Liver (tissue), 9 donors: ENCODE data around the gene EFS. TPM values are rescaled to one million over a fixed set of nuclear protein-coding genes. Genes with fewer than 3 reads are reported as not detected.
A peak's percentile ranks its signal among the peaks of the same experiment; 100 is the strongest.

ENCODE experiments used
- DNase-seq: peaks from one replicate; pipeline ENCODE4 v3.0.0-alpha.2; 2017; ENCODE audit warnings: low spot score
- H3K27ac ChIP-seq, 2 donors: one replicate each; pipeline ENCODE4 v1.7.0; 2013; ENCODE audit warnings: inconsistent platforms in 2 of 2, low read length in 2 of 2, control low read depth in 1 of 2, low read depth in 1 of 2, mild to moderate bottlenecking in 1 of 2
- H3K27me3 ChIP-seq, 4 donors: one replicate each; pipeline versions ENCODE4 v1.6.1 to v1.7.0; 2013; ENCODE audit warnings: low read length in 3 of 4, inconsistent platforms in 1 of 4, mild to moderate bottlenecking in 1 of 4, moderate library complexity in 1 of 4; ENCODE audit not compliant: control insufficient read depth in 4 of 4, insufficient read depth in 4 of 4
- H3K36me3 ChIP-seq, 4 donors: one replicate each; pipeline versions ENCODE4 v1.6.1 to v1.7.0; 2013; ENCODE audit warnings: low read length in 3 of 4, mild to moderate bottlenecking in 3 of 4, low read depth in 1 of 4, moderate library complexity in 1 of 4; ENCODE audit not compliant: control insufficient read depth in 4 of 4, insufficient read depth in 3 of 4
- H3K4me1 ChIP-seq, 4 donors: one replicate each; pipeline versions ENCODE4 v1.6.1 to v1.7.0; 2013; ENCODE audit warnings: low read length in 3 of 4, mild to moderate bottlenecking in 3 of 4, moderate library complexity in 1 of 4; ENCODE audit not compliant: control insufficient read depth in 4 of 4, insufficient read depth in 4 of 4
- H3K4me3 ChIP-seq, 3 donors: one replicate each; pipeline versions ENCODE4 v1.6.1 to v1.7.0; 2013; ENCODE audit warnings: low read length in 3 of 3, control low read depth in 1 of 3, low read depth in 1 of 3, mild to moderate bottlenecking in 1 of 3
- H3K9ac ChIP-seq, 2 donors: one replicate each; pipeline ENCODE4 v1.7.0; 2013; ENCODE audit warnings: low read length in 2 of 2, mild to moderate bottlenecking in 2 of 2, moderate library complexity in 2 of 2, control low read depth in 1 of 2, low read depth in 1 of 2
- H3K9me3 ChIP-seq, 4 donors: one replicate each; pipeline versions ENCODE4 v1.6.1 to v1.7.0; 2013; ENCODE audit warnings: low read length in 3 of 4; ENCODE audit not compliant: control insufficient read depth in 4 of 4
- ATF3 ChIP-seq: IDR thresholded peaks from 2 replicates; pipeline ENCODE4 v1.6.1; 2016; ENCODE audit warnings: antibody characterized with exemption
- CTCF ChIP-seq: fragments of 150-350 bp; IDR thresholded peaks from 2 replicates; pipeline ENCODE4 v1.5.1; 2017; ENCODE audit warnings: improper control_type of control experiment, low read depth, low read length; ENCODE audit not compliant: missing input control
- EGR1 ChIP-seq, 2 donors: IDR thresholded peaks; 2 replicates each; pipeline ENCODE4 v1.6.1; 2016 to 2018; ENCODE audit warnings: antibody characterized with exemption in 2 of 2, low read depth in 2 of 2
- FOXA1 ChIP-seq: IDR thresholded peaks from 2 replicates; pipeline ENCODE4 v1.6.1; 2016; ENCODE audit warnings: antibody characterized with exemption
- FOXA2 ChIP-seq: IDR thresholded peaks from 2 replicates; pipeline ENCODE4 v1.6.1; 2016; ENCODE audit warnings: antibody characterized with exemption
- GABPA ChIP-seq, 2 donors: IDR thresholded peaks in 1 of 2; conservative IDR thresholded peaks in 1 of 2; 2 replicates each; pipeline ENCODE4 v1.6.1; 2016; ENCODE audit warnings: antibody characterized with exemption in 2 of 2, mild to moderate bottlenecking in 1 of 2, moderate library complexity in 1 of 2
- HNF4A ChIP-seq, 2 donors: conservative IDR thresholded peaks; 2 replicates each; pipeline ENCODE4 v1.6.1; 2016; ENCODE audit warnings: antibody characterized with exemption in 2 of 2, mild to moderate bottlenecking in 2 of 2
- HNF4G ChIP-seq: IDR thresholded peaks from 2 replicates; pipeline ENCODE4 v1.6.1; 2016; ENCODE audit warnings: antibody characterized with exemption
- JUND ChIP-seq, 2 donors: IDR thresholded peaks; 2 replicates each; pipeline ENCODE4 v1.6.1; 2016; ENCODE audit warnings: antibody characterized with exemption in 2 of 2
- MAX ChIP-seq: IDR thresholded peaks from 2 replicates; pipeline ENCODE4 v1.6.1; 2016; ENCODE audit warnings: antibody characterized with exemption
- NR2F2 ChIP-seq: IDR thresholded peaks from 2 replicates; pipeline ENCODE4 v1.6.1; 2016; ENCODE audit warnings: antibody characterized with exemption
- RAD21 ChIP-seq, 2 donors: IDR thresholded peaks; 2 replicates each; pipeline ENCODE4 v1.6.1; 2016; ENCODE audit warnings: antibody characterized with exemption in 2 of 2, mild to moderate bottlenecking in 2 of 2
- REST ChIP-seq: IDR thresholded peaks from 2 replicates; pipeline ENCODE4 v1.6.1; 2016; ENCODE audit warnings: antibody characterized with exemption, mild to moderate bottlenecking
- RXRA ChIP-seq, 2 donors: IDR thresholded peaks; 2 replicates each; pipeline ENCODE4 v1.6.1; 2017 to 2018; ENCODE audit warnings: antibody characterized with exemption in 2 of 2, mild to moderate bottlenecking in 1 of 2
- SP1 ChIP-seq: IDR thresholded peaks from 2 replicates; pipeline ENCODE4 v1.6.1; 2018; ENCODE audit warnings: antibody characterized with exemption, mild to moderate bottlenecking
- TAF1 ChIP-seq: conservative IDR thresholded peaks from 2 replicates; pipeline ENCODE4 v1.6.1; 2016; ENCODE audit warnings: antibody characterized with exemption, mild to moderate bottlenecking
- YY1 ChIP-seq: IDR thresholded peaks from 2 replicates; pipeline ENCODE4 v1.6.1; 2016; ENCODE audit warnings: antibody characterized with exemption, mild to moderate bottlenecking
- ZBTB33 ChIP-seq: IDR thresholded peaks from 2 replicates; pipeline ENCODE4 v1.6.1; 2016; ENCODE audit warnings: antibody characterized with exemption
- WGBS: extraction: QIAGEN DNeasy Blood & Tissue Kit; methylation state at CpG from one replicate; pipeline ENCODE4 v1.1.7; 2013; 5-methylcytosine and 5-hydroxymethylcytosine counted together
- polyA plus RNA-seq, 2 donors: library from polyadenylated mRNA; stranded (reverse) in 1 of 2; unstranded in 1 of 2; fragments of 200-250 nt in 1 of 2; fragments of >200 nt in 1 of 2; fragmentation: Nextera tagmentation in 1 of 2; extraction: Ambion mirVana in 1 of 2; gene quantifications; one replicate each; pipeline versions ENCODE4 v1.2.1 to v1.2.3, GENCODE V29; 2013 to 2015
- total RNA-seq, 2 donors: library from RNA; depleted of rRNA; stranded (reverse); fragments of >200 nt; gene quantifications; one replicate each; pipeline ENCODE4 v1.2.3, GENCODE V29; 2014
- donor health status: healthy.
- donor health status: healthy.
- donor health status: healthy.
- donor health status: healthy.
- donor health status: healthy.

Gene EFS
- total and polyA plus RNA-seq, 4 donors: 0.10 to 0.69 (median 0.54) TPM

GRCh38 chr14:23307146-23307530, 57.8 kb downstream of the EFS start:
- peaks cover 0 to 14% (median 6%) of the 10 kb centered on the region in 4 donors for H3K36me3 ChIP-seq
- H3K27me3 ChIP-seq: no peaks in the 10 kb centered on the region
- H3K27ac ChIP-seq: peak overlapping the region; percentile 84 to 93
- no peaks in the 10 kb centered on the region for H3K9me3 ChIP-seq
- no peak for DNase-seq
- WGBS: 14% methylated on average over 5 of the region's 5 CpGs
- H3K4me3 ChIP-seq: peak overlapping the region; percentile 75 to 93 (median 93)
- no peak for TF ChIP-seq ATF3
- peaks cover 15 to 43% (median 26%) of the 10 kb centered on the region in 4 donors for H3K4me1 ChIP-seq
- H3K9ac ChIP-seq: peak overlapping the region; percentile 93 to 95

- peak within 1 kb of the TSS; percentile 93 to 95 for H3K9ac ChIP-seq
- H3K27ac ChIP-seq: peak within 1 kb of the TSS; percentile 84 to 93
- 1% methylated on average over 24 of the region's 24 CpGs for WGBS
- no peaks in the 10 kb centered on the region for H3K27me3 ChIP-seq
- peaks cover 0 to 14% (median 6%) of the 10 kb centered on the region in 4 donors for H3K36me3 ChIP-seq
- no peaks in the 10 kb centered on the region for H3K9me3 ChIP-seq
- H3K4me1 ChIP-seq: peaks cover 15 to 43% (median 26%) of the 10 kb centered on the region in 4 donors
- H3K4me3 ChIP-seq: peak within 1 kb of the TSS; percentile 75 to 93 (median 93)
- peak; percentile 25 for TF ChIP-seq FOXA2
- TF ChIP-seq YY1: peak; percentile 91
- TF ChIP-seq TAF1: peak; percentile 47
- TF ChIP-seq ATF3: peak; percentile 63
- TF ChIP-seq EGR1 (IDR thresholded peaks at IDR 0.05; ENCODE audit: low read depth in 2 of 2): peak in 1 of 2 donors; percentile 77
- TF ChIP-seq HNF4A (conservative IDR thresholded peaks at IDR 0.05): peak; percentile 24 to 57
- peak; percentile 86 for TF ChIP-seq REST
- peak; percentile 65 for TF ChIP-seq MAX
- peak; percentile 83 for TF ChIP-seq NR2F2
- peak; percentile 47 to 76 for TF ChIP-seq RXRA (IDR thresholded peaks at IDR 0.05)
- TF ChIP-seq SP1: peak; percentile 91
- no peak for TF ChIP-seq HNF4G
- TF ChIP-seq GABPA (IDR thresholded peaks at IDR 0.05 in 1 of 2, conservative IDR thresholded peaks at IDR 0.05 in 1 of 2): peak in 1 of 2 donors; percentile 82
- TF ChIP-seq RAD21 (IDR thresholded peaks at IDR 0.05): peak in 1 of 2 donors; percentile 52
- peak in 1 of 2 donors; percentile 50 for TF ChIP-seq JUND (IDR thresholded peaks at IDR 0.05)
- peak; percentile 47 for TF ChIP-seq FOXA1
- TF ChIP-seq CTCF: no peak
- TF ChIP-seq ZBTB33: peak; percentile 79
- DNase-seq: peak; percentile 86
Measured at GRCh38 chr14:23306412-23307145, 58.4 kb downstream of the EFS start, which contains the start of gene BCL2L2. TSS of gene BCL2L2 (plus strand) at chr14:23306833. CDS start at chr14:23307768, 935 bp downstream.
